Coronary artery (tissue), 2 donors: ENCODE data around the gene FBXO15.

Source experiments
- DNase-seq: peaks from one replicate; pipeline ENCODE4 v3.0.0-alpha.2; 2017; ENCODE audit warnings: low spot score
- H3K27ac ChIP-seq, 2 donors: fragments of 200-600 bp; sonication (generic); one replicate each; pipeline ENCODE4 v1.5.1; 2016 to 2019
- H3K4me3 ChIP-seq: fragments of 200-600 bp; sonication (generic); 2 replicates; pipeline ENCODE4 v1.5.1; 2016; ENCODE audit warnings: mild to moderate bottlenecking, moderate library complexity
- CTCF ChIP-seq: fragments of 200-600 bp; sonication (generic); IDR thresholded peaks from one replicate; pipeline ENCODE4 v1.5.1; 2019; ENCODE audit warnings: antibody characterized with exemption

The FBXO15 gene

DNA sequence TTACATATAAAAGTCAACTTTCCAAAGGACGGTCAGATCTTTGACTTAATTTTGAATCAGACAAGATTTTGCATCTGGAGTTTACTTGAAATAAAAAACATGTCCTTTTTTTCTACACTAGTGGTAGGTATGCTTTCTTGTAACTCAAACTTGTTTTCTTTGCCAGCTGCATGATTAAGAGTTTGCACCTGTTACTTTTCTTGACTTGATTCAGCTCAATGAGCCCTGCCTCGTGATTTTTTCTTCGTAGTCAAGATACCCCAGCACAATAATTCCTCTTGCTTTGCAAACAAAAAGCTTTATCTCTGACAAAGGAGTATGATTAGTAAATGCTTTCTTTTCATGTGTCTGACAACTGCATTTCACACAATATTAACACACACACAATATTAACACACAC is 82.3 kb downstream of the FBXO15 start:
- TF ChIP-seq CTCF: no peak
- H3K27ac ChIP-seq: no peak overlapping the region
- no peak for DNase-seq
- no peak overlapping the region for H3K4me3 ChIP-seq

- no peak for TF ChIP-seq CTCF
- Histone ChIP-seq H3K27ac (no peak overlapping the region), H3K4me3 (no peak overlapping the region)
- DNase-seq: no peak
These were observed 83.1 kb downstream of the FBXO15 start for GRCh38 chr18:74064510-74064909.

DNA sequence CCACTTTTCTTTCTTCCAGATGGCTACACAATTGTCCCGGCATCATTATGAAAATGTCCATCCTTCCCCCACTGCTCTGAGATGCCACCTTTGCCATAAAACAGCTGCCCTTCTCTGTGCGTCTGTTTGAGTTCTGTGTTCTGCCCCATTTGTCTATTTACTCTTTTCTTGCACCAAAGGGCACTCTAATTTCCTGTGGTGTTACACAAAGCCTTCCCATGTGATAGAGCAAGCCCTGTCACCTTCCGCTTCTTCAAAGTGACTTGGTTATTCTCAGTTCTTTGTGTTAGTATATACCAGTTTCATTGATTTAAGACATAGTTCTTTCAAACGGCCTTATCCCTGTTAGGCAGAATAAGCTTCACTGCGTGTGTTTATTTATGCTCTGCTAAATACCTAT is 84.1 kb downstream of the FBXO15 start:
- no peak for DNase-seq
- no peak overlapping the region for H3K27ac ChIP-seq
- H3K4me3 ChIP-seq: no peak overlapping the region
- TF ChIP-seq CTCF: no peak

DNA sequence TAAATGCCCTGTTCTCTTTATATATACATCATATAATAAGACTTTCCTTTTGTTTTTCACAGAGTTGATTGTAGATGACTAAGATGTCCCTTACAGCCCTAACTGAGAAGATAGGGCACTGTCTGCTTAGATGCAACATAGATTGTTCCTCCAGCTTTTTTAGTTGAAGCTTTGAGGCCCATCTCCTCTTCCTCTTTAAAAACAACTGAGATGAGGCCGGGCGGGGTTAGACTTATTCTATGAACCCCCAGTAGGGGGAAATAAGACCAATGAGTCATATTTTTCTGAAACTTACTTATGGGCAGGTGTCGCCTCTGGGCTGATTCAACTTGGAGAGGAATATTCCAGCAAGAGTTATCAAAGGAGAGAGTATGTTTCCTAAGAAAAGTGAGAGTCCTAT is 84.6 kb downstream of the FBXO15 start:
- TF ChIP-seq CTCF: no peak
- Histone ChIP-seq H3K27ac (no peak overlapping the region), H3K4me3 (no peak overlapping the region)
- DNase-seq: no peak

- TF ChIP-seq CTCF: no peak
- DNase-seq: no peak
- no peak overlapping the region for H3K4me3 ChIP-seq
- H3K27ac ChIP-seq: no peak overlapping the region
These were observed 85.6 kb downstream of the FBXO15 start for GRCh38 chr18:74062037-74062436.

DNA sequence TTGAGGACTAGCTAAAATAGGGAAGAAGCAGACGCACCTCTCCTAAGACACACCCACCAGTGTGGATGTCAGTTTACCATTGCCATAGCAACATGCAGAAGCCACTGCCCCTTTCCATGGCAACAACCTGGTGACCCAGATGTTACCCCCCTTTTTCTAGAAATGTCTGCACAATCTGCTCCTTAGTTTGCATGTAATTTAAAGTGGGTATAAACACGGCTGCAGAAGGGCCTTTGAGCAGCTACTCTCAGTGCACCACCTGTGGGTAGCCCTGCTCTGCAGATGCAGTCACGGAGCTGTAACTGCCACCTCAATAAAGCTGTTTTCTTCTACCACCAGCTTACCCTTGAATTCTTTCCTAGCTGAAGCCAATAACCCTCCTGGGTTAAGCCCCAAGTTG is 87.1 kb downstream of the FBXO15 start:
- no peak for TF ChIP-seq CTCF
- DNase-seq: no peak
- no peak overlapping the region for H3K27ac ChIP-seq
- H3K4me3 ChIP-seq: no peak overlapping the region

GRCh38 chr18:74050807-74051206 is 96.8 kb downstream of the FBXO15 start:
- no peak for DNase-seq
- no peak for TF ChIP-seq CTCF
- H3K27ac ChIP-seq: no peak overlapping the region
- no peak overlapping the region for H3K4me3 ChIP-seq
